A549 (cell line): ENCODE results near the gene GABRA5. TPM values are rescaled to one million over a fixed set of nuclear protein-coding genes. Genes with fewer than 3 reads are reported as not detected.
A peak's percentile ranks its signal among the peaks of the same experiment; 100 is the strongest.

ENCODE experiments used
- ATAC-seq, 2 experiments: fragments of 200-7000 bp in 1 of 2; fragments of >200 bp in 1 of 2; cut with Nextera tagmentation in 1 of 2; cut with Tn5 transposase in 1 of 2; 3 replicates each; pipeline versions ENCODE4 v1.8.0 to v1.9.1; 2018 to 2020; ENCODE audit warnings: mild to moderate bottlenecking in 1 of 2, moderate library complexity in 1 of 2
- CTCF ChIA-PET: fragments of 300-600 bp; sonication (Branson Sonifier 250); formaldehyde crosslinking; extraction: SDS; loops from one replicate; lab custom pipeline; 2021; ENCODE audit warnings: antibody characterized with exemption, inconsistent platforms; lab: Yijun Ruan, JAX
- POLR2A ChIA-PET: fragments of 350-600 bp; formaldehyde crosslinking; extraction: SDS; loops from one replicate; lab custom pipeline; 2021; ENCODE audit warnings: antibody characterized with exemption, inconsistent platforms; lab: Yijun Ruan, JAX
- DNase-seq, 2 experiments: peaks; one replicate each; pipeline versions ENCODE4 v3.0.0 to v3.0.0-alpha.2; 2011 to 2016; ENCODE audit warnings: low read depth in 1 of 2, low spot score in 1 of 2
- FAIRE-seq: peaks from 2 replicates; lab custom pipeline; 2011; peaks lifted over from hg19 to GRCh38; lab: Jason Lieb, UNC
- H3K27ac ChIP-seq, 2 experiments: fragments of >200 bp; sonication (Bioruptor Twin); formaldehyde crosslinking; 3 replicates each; pipeline ENCODE4 v1.5.1; 2016 to 2017
- H3K4me1 ChIP-seq: fragments of >200 bp; sonication (Bioruptor Twin); formaldehyde crosslinking; 3 replicates; pipeline ENCODE4 v1.6.1; 2016
- H3K4me2 ChIP-seq: fragments of >200 bp; sonication (Bioruptor Twin); formaldehyde crosslinking; 3 replicates; pipeline ENCODE4 v1.6.1; 2016
- H3K4me3 ChIP-seq: fragments of >200 bp; sonication (Bioruptor Twin); formaldehyde crosslinking; 3 replicates; pipeline ENCODE4 v1.5.1; 2016
- H3K9me3 ChIP-seq: fragments of >200 bp; sonication (Bioruptor Twin); formaldehyde crosslinking; 3 replicates; pipeline ENCODE4 v1.6.1; 2016
- ATOH8 ChIP-seq: fragments of 250-450 bp; sonication (Bioruptor Pico); IDR thresholded peaks from 2 replicates; pipeline ENCODE4 v1.5.0; 2020; ENCODE audit warnings: low read depth, mild to moderate bottlenecking, moderate library complexity
- BHLHE40 ChIP-seq: IDR thresholded peaks from 2 replicates; pipeline ENCODE4 v1.6.1; 2012; ENCODE audit warnings: low read depth, low read length, inconsistent platforms
- CBX8 ChIP-seq: fragments of 200-600 bp; sonication (generic); IDR thresholded peaks from 2 replicates; pipeline ENCODE4 v1.6.1; 2016
- CTCF ChIP-seq: fragments of >200 bp; sonication (Bioruptor Twin); formaldehyde crosslinking; IDR thresholded peaks from 3 replicates; pipeline ENCODE4 v1.5.1; 2016
- E2F6 ChIP-seq: IDR thresholded peaks from 2 replicates; pipeline ENCODE4 v1.6.1; 2012; ENCODE audit warnings: low read depth, borderline replicate concordance
- EHF ChIP-seq: fragments of 250-450 bp; sonication (Bioruptor Pico); IDR thresholded peaks from 2 replicates; pipeline ENCODE4 v1.5.0; 2020; ENCODE audit warnings: mild to moderate bottlenecking
- EHMT2 ChIP-seq: fragments of 200-600 bp; sonication (generic); IDR thresholded peaks from 2 replicates; pipeline ENCODE4 v1.6.1; 2016; ENCODE audit warnings: antibody characterized with exemption, low read depth, mild to moderate bottlenecking, moderate library complexity
- GATA3 ChIP-seq: IDR thresholded peaks from 2 replicates; pipeline ENCODE4 v1.6.1; 2012; ENCODE audit warnings: borderline replicate concordance
- HDAC2 ChIP-seq: fragments of 200-600 bp; sonication (generic); IDR thresholded peaks from 2 replicates; pipeline ENCODE4 v1.6.1; 2016
- HES2 ChIP-seq: fragments of >200 bp; sonication (Bioruptor Twin); formaldehyde crosslinking; IDR thresholded peaks from 2 replicates; pipeline ENCODE4 v1.6.1; 2016
- HMGXB4 ChIP-seq: fragments of 250-450 bp; sonication (Bioruptor Pico); IDR thresholded peaks from 2 replicates; pipeline ENCODE4 v1.5.0; 2021; ENCODE audit warnings: mild to moderate bottlenecking, moderate library complexity, borderline replicate concordance
- HOXA7 ChIP-seq: fragments of 250-450 bp; sonication (Bioruptor Pico); IDR thresholded peaks from 2 replicates; pipeline ENCODE4 v1.5.0; 2020; ENCODE audit warnings: mild to moderate bottlenecking, moderate library complexity
- HOXB13 ChIP-seq: fragments of 250-450 bp; sonication (Bioruptor Pico); IDR thresholded peaks from 2 replicates; pipeline ENCODE4 v1.5.0; 2020; ENCODE audit warnings: low read depth, mild to moderate bottlenecking, moderate library complexity
- HOXB5 ChIP-seq: fragments of 250-450 bp; sonication (Bioruptor Pico); IDR thresholded peaks from 2 replicates; pipeline ENCODE4 v1.5.0; 2020; ENCODE audit warnings: mild to moderate bottlenecking, moderate library complexity
- JUN ChIP-seq, 2 experiments: fragments of >200 bp; sonication (Bioruptor Twin); formaldehyde crosslinking; IDR thresholded peaks; 2 replicates in 1 of 2; 3 replicates in 1 of 2; pipeline ENCODE4 v1.6.1; 2016 to 2017
- NFE2L2 ChIP-seq: fragments of 150-350 bp; conservative IDR thresholded peaks from 2 replicates; pipeline ENCODE4 v1.6.1; 2014; ENCODE audit warnings: low read length
- NPAS2 ChIP-seq: fragments of 250-450 bp; sonication (Bioruptor Pico); IDR thresholded peaks from 2 replicates; pipeline ENCODE4 v1.8.0; 2022; ENCODE audit warnings: mild to moderate bottlenecking, moderate library complexity, borderline replicate concordance
- RCOR1 ChIP-seq: fragments of 150-350 bp; IDR thresholded peaks from 2 replicates; pipeline ENCODE4 v1.6.1; 2014; ENCODE audit warnings: antibody characterized with exemption, low read length, low read depth
- RNF2 ChIP-seq: fragments of 200-600 bp; sonication (generic); IDR thresholded peaks from 2 replicates; pipeline ENCODE4 v1.6.1; 2016; ENCODE audit warnings: low read depth, mild to moderate bottlenecking, antibody characterized with exemption, moderate library complexity, borderline replicate concordance
- SMC3 ChIP-seq: fragments of >200 bp; sonication (Bioruptor Twin); formaldehyde crosslinking; IDR thresholded peaks from 3 replicates; pipeline ENCODE4 v1.6.1; 2018; ENCODE audit warnings: inconsistent platforms
- TFCP2L1 ChIP-seq: fragments of 250-450 bp; sonication (Bioruptor Pico); IDR thresholded peaks from 2 replicates; pipeline ENCODE4 v1.5.0; 2021; ENCODE audit warnings: mild to moderate bottlenecking
- ZC3H11A ChIP-seq: fragments of 450-650 bp; IDR thresholded peaks from 2 replicates; pipeline ENCODE4 v1.6.1; 2014; ENCODE audit warnings: antibody characterized with exemption, mild to moderate bottlenecking
- ZNF302 ChIP-seq: fragments of 250-450 bp; sonication (Bioruptor Pico); IDR thresholded peaks from 2 replicates; pipeline ENCODE4 v1.9.0; 2021; ENCODE audit warnings: inconsistent platforms, mild to moderate bottlenecking, moderate library complexity
- ZSCAN20 ChIP-seq: fragments of 250-450 bp; sonication (Bioruptor Pico); IDR thresholded peaks from 2 replicates; pipeline ENCODE4 v1.8.0; 2022; ENCODE audit warnings: mild to moderate bottlenecking, moderate library complexity
- WGBS: methylation state at CpG from one replicate; pipeline ENCODE4 v1.1.6; 2017; ENCODE audit errors: missing lambda C conversion rate; 5-methylcytosine and 5-hydroxymethylcytosine counted together
- polyA plus RNA-seq, 4 experiments: library from polyadenylated mRNA; depleted of rRNA in 3 of 4; stranded (reverse); fragments of >200 nt; fragmentation: RNase III in 1 of 4; extraction: RNeasy Plus Mini Kit Qiagen cat#74134 plus additional on column Dnase treatment in 1 of 4; gene quantifications; 2 replicates in 3 of 4; 3 replicates in 1 of 4; pipeline ENCODE4 v1.2.3, GENCODE V29; 2011 to 2017

Gene GABRA5
- polyA plus RNA-seq, 2 of the 4 experiments (the other 2 are of a cell fraction) = 89.1 to 91.7 TPM

GRCh38 chr15:26883466-26883865 is 16.6 kb downstream of the GABRA5 start:
- Histone ChIP-seq H3K4me2 (no peak overlapping the region), H3K9me3 (no peaks in the 10 kb centered on the region), H3K4me3 (no peak overlapping the region), H3K4me1 (peaks cover 12% of the 10 kb centered on the region), H3K27ac (no peak overlapping the region)
- DNase-seq = no peak
- ChIA-PET POLR2A (no interaction called here), CTCF (interaction anchor here (2.0 kb wide), 1 partner anchor 475 kb away, joined by 6 read pairs; no protein-coding TSS in a partner anchor)
- no peak for FAIRE-seq
- ATAC-seq = no peak
- WGBS = 83% methylated on average over 20 of the region's 32 CpGs
- no peak for TF ChIP-seq NPAS2 (CRISPR knock-in tag)
- TF ChIP-seq RCOR1 = no peak
- no peak for TF ChIP-seq BHLHE40
- no peak for TF ChIP-seq CTCF
- TF ChIP-seq CBX8 = no peak
- no peak for TF ChIP-seq E2F6
- TF ChIP-seq HOXB13 = no peak
- TF ChIP-seq SMC3 = no peak
- no peak for TF ChIP-seq HES2
- TF ChIP-seq HOXA7 (CRISPR knock-in tag) = no peak
- TF ChIP-seq HOXB5 (CRISPR knock-in tag) = no peak
- no peak for TF ChIP-seq ZSCAN20 (CRISPR knock-in tag)
- TF ChIP-seq TFCP2L1 (CRISPR knock-in tag) = no peak
- TF ChIP-seq EHMT2 = no peak
- TF ChIP-seq JUN (IDR thresholded peaks at IDR 0.05) = no peak
- TF ChIP-seq HMGXB4 (CRISPR knock-in tag) = no peak
- TF ChIP-seq EHF (CRISPR knock-in tag) = no peak
- no peak for TF ChIP-seq RNF2
- TF ChIP-seq NFE2L2 = no peak
- TF ChIP-seq, all 56 proteins: peak for 0

- ChIA-PET CTCF (interaction anchor here (0.6 to 1.1 kb wide), 3 partner anchors 88 to 474 kb away, joined by 3 to 4 read pairs (median 4); no protein-coding TSS in a partner anchor), POLR2A (no interaction called here)
Measured at GRCh38 chr15:26886566-26886965, 19.7 kb downstream of the GABRA5 start.

More at GRCh38 chr15:26886566-26886965, 19.7 kb downstream of the GABRA5 start:
- Histone ChIP-seq H3K4me1 (peaks cover 20% of the 10 kb centered on the region), H3K4me2 (no peak overlapping the region), H3K27ac (no peak overlapping the region), H3K9me3 (no peaks in the 10 kb centered on the region), H3K4me3 (no peak overlapping the region)
- no peak for ATAC-seq
- TF ChIP-seq ZNF302 = no peak
- TF ChIP-seq HES2 = no peak
- no peak for TF ChIP-seq ATOH8 (CRISPR knock-in tag)
- TF ChIP-seq GATA3 = no peak
- no peak for TF ChIP-seq HDAC2
- TF ChIP-seq HOXB13 = no peak
- TF ChIP-seq ZC3H11A = no peak
- FAIRE-seq = no peak
- WGBS = 53% methylated on average over 4 of the region's 4 CpGs
- peak in 1 of 2 experiments; percentile 0 for DNase-seq
